PC-3 (cell line): ENCODE data around the gene SCLY.

ENCODE experiments used
- CTCF ChIP-seq: fragments of 300-600 bp; sonication (generic); conservative IDR thresholded peaks from 2 replicates; pipeline ENCODE4 v1.5.1; 2017; ENCODE audit warnings: antibody characterized with exemption, low read depth, mild to moderate bottlenecking, low read length
- EZH2 ChIP-seq: fragments of 300-600 bp; sonication (generic); IDR thresholded peaks from one replicate; pipeline ENCODE4 v1.6.1; 2017; ENCODE audit warnings: antibody characterized with exemption, mild to moderate bottlenecking, low read length; ENCODE audit not compliant: unreplicated experiment

GRCh38 chr2:238031751-238032150 lies 29.1 kb upstream of the SCLY start:
- TF ChIP-seq CTCF (no peak), EZH2 (no peak)
